ENCODE results near the gene CDK5. TPM values are rescaled to one million over a fixed set of nuclear protein-coding genes. Genes with fewer than 3 reads are reported as not detected.

CDK5 gene
- total and polyA plus RNA-seq, 9 of the 15 experiments (the other 6 are each of a cell fraction or from before 2014, with no cell fraction given) = 3.2 to 38.0 (median 27.5) TPM

DNA sequence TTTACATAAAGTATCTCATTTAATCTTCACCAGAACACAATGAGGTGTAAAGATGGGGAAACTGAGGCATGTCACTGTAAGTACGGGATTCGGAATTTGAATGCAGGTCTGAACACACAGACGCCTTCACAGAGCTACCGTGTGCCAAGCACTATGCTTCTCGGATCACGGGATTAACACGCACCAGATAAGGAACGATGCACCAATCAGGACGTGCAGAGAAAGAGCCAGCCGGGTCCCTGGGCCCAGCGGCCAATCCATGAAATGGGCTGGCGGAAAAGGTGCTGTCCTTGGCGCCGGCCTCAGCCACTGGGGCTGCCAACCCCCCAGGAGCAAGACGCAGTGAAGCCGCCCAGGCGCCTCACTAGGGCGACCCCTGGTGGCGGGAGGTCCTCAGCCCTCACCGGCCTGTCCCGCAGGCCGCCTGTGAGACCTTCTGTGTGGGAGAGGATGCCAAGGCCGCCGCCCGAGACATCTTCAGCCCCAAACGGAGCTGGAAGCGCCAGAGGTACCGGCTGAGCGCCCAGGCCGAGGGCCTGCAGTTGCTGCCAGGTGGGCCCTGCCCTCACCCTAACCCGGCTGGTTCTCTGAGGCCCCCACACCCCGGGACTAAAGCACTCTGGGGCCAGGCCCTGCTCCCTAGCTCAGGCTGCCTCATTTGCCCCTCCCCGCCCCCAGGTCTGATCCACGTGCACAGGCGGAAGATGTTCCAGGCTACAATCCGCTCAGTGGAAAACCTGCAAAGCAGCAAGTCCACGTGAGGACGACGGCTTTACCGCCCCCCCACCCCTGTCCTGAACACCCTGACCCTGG, 49.0 kb downstream of the CDK5 start (continued):
- no peak for TF ChIP-seq ZNF175 (CRISPR knock-in tag; IDR thresholded peaks at IDR 0.05; ENCODE audit: low read depth)
- peak; percentile 92 for TF ChIP-seq EP400 (IDR thresholded peaks at IDR 0.05)
- peak; percentile 70; the same call in 1 of the 2 replicates for TF ChIP-seq MBD2 (IDR thresholded peaks at IDR 0.05; ENCODE audit: borderline replicate concordance, low read depth)
- TF ChIP-seq LEF1 (IDR thresholded peaks at IDR 0.05) = peak; percentile 64; the same call in 1 of the 2 replicates
- TF ChIP-seq ELK3 (CRISPR knock-in tag; IDR thresholded peaks at IDR 0.05) = no peak
- TF ChIP-seq, protein P1, sequence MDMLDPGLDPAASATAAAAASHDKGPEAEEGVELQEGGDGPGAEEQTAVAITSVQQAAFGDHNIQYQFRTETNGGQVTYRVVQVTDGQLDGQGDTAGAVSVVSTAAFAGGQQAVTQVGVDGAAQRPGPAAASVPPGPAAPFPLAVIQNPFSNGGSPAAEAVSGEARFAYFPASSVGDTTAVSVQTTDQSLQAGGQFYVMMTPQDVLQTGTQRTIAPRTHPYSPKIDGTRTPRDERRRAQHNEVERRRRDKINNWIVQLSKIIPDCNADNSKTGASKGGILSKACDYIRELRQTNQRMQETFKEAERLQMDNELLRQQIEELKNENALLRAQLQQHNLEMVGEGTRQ (CRISPR knock-in tag; IDR thresholded peaks at IDR 0.05) = peak; percentile 59; the same call in 1 of the 2 replicates
- no peak for TF ChIP-seq ZNF764 (CRISPR knock-in tag; IDR thresholded peaks at IDR 0.05; ENCODE audit: low read depth)
- TF ChIP-seq ZNF444 (CRISPR knock-in tag; IDR thresholded peaks at IDR 0.05) = no peak
- TF ChIP-seq NCOR1 (IDR thresholded peaks at IDR 0.05) = peak; percentile 59; the same call in 1 of the 2 replicates
- TF ChIP-seq NFATC3 (IDR thresholded peaks at IDR 0.05) = peak; percentile 61; the same call in 1 of the 2 replicates
- no peak for TF ChIP-seq ESRRB (CRISPR knock-in tag; IDR thresholded peaks at IDR 0.05; ENCODE audit: borderline replicate concordance)
- TF ChIP-seq HMGN3 (IDR thresholded peaks at IDR 0.05; ENCODE audit: borderline replicate concordance, extremely low read depth, insufficient read length, low read depth, low read length) = peak; percentile 98
- peak; percentile 78; the same call in 1 of the 2 replicates for TF ChIP-seq ZNF431 (CRISPR knock-in tag; IDR thresholded peaks at IDR 0.05)
- peak; percentile 70 for TF ChIP-seq FOXM1 (IDR thresholded peaks at IDR 0.05; ENCODE audit: low read depth)
- no peak for TF ChIP-seq FOXM1 (CRISPR knock-in tag; IDR thresholded peaks at IDR 0.05; ENCODE audit: low read depth)
- TF ChIP-seq ETV1 (tag; conservative IDR thresholded peaks at IDR 0.05; ENCODE audit: low read depth) = peak; percentile 71
- TF ChIP-seq ELF1 (tag; IDR thresholded peaks at IDR 0.05) = peak; percentile 53
- TF ChIP-seq SIRT6 (IDR thresholded peaks at IDR 0.05; ENCODE audit: low read depth, low read length) = no peak
- TF ChIP-seq, protein P2, sequence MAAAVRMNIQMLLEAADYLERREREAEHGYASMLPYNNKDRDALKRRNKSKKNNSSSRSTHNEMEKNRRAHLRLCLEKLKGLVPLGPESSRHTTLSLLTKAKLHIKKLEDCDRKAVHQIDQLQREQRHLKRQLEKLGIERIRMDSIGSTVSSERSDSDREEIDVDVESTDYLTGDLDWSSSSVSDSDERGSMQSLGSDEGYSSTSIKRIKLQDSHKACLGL (CRISPR knock-in tag; IDR thresholded peaks at IDR 0.05; ENCODE audit: borderline replicate concordance, poor library complexity, severe bottlenecking) = no peak
- no peak for TF ChIP-seq HBP1 (CRISPR knock-in tag; IDR thresholded peaks at IDR 0.05)
- TF ChIP-seq MTA1 (IDR thresholded peaks at IDR 0.05; ENCODE audit: borderline replicate concordance) = peak; percentile 87
- TF ChIP-seq ZNF277 (CRISPR knock-in tag; IDR thresholded peaks at IDR 0.05; ENCODE audit: borderline replicate concordance) = no peak
- TF ChIP-seq POLR2AphosphoS5 (IDR thresholded peaks at IDR 0.05; ENCODE audit: control insufficient read depth, insufficient read depth, low read depth, low read length) = peak; percentile 65

All from K562 (cell line).